Gastrocnemius medialis (tissue), 4 donors: ENCODE measurements around the gene CAPG.

Experiments used
- POLR2A ChIP-seq, 2 donors: fragments of 450-650 bp; IDR thresholded peaks; one replicate each; pipeline ENCODE4 v1.6.1; 2017; ENCODE audit warnings: antibody characterized with exemption in 2 of 2, mild to moderate bottlenecking in 2 of 2, moderate library complexity in 2 of 2
- TF ChIP-seq, protein P1 (sequence below), 5 experiments: fragments of 450-650 bp in 3 of 5; fragments of 200-600 bp in 2 of 5; sonication (generic) in 2 of 5; IDR thresholded peaks in 4 of 5; conservative IDR thresholded peaks in 1 of 5; 1 replicate in 4 of 5; 2 replicates in 1 of 5; pipeline ENCODE4 v1.5.1; 2016 to 2019; ENCODE audit warnings: antibody characterized with exemption in 5 of 5, mild to moderate bottlenecking in 3 of 5, moderate library complexity in 3 of 5

DNA sequence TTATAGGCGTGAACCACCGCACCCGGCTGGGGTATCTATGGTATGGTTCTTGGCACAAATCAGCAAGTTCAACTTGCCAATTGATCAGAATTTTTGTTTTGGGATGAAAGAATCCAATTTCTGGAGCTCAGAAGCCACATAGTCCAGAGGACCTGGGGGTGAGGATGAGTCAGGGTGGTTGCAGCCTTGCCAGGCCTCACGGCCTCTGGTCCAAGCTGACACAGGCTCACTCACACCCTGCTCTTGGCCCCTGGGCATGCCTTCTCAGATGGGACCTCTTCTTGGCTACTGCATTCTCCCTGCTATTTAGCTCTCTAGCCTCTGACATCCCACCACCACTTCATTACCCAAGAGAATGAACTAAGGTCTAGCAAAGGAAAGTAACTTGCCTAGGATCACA lies 16.3 kb downstream of the CAPG start:
- TF ChIP-seq, protein P1, sequence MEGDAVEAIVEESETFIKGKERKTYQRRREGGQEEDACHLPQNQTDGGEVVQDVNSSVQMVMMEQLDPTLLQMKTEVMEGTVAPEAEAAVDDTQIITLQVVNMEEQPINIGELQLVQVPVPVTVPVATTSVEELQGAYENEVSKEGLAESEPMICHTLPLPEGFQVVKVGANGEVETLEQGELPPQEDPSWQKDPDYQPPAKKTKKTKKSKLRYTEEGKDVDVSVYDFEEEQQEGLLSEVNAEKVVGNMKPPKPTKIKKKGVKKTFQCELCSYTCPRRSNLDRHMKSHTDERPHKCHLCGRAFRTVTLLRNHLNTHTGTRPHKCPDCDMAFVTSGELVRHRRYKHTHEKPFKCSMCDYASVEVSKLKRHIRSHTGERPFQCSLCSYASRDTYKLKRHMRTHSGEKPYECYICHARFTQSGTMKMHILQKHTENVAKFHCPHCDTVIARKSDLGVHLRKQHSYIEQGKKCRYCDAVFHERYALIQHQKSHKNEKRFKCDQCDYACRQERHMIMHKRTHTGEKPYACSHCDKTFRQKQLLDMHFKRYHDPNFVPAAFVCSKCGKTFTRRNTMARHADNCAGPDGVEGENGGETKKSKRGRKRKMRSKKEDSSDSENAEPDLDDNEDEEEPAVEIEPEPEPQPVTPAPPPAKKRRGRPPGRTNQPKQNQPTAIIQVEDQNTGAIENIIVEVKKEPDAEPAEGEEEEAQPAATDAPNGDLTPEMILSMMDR (IDR thresholded peaks at IDR 0.05 in 4 of 5, conservative IDR thresholded peaks at IDR 0.05 in 1 of 5) = no peak
- TF ChIP-seq POLR2A (IDR thresholded peaks at IDR 0.05) = no peak
